Panc1 (cell line): Measurements from ENCODE around the gene EHBP1L1.

ENCODE experiments used
- CTCF ChIP-seq: fragments of 450-650 bp; IDR thresholded peaks from 2 replicates; pipeline ENCODE4 v1.5.1; 2017; ENCODE audit warnings: mild to moderate bottlenecking
- POLR2AphosphoS5 ChIP-seq: IDR thresholded peaks from 2 replicates; pipeline ENCODE4 v1.6.1; 2012; ENCODE audit warnings: mild to moderate bottlenecking, low read depth, low read length, moderate library complexity
- REST ChIP-seq, 2 experiments: IDR thresholded peaks; 2 replicates each; pipeline ENCODE4 v1.6.1; 2011 to 2012; ENCODE audit warnings: low read depth in 2 of 2, control low read depth in 1 of 2, low read length in 1 of 2, mild to moderate bottlenecking in 1 of 2, moderate library complexity in 1 of 2; ENCODE audit not compliant: insufficient read depth in 1 of 2
- SIN3A ChIP-seq: IDR thresholded peaks from 2 replicates; pipeline ENCODE4 v1.6.1; 2012; ENCODE audit warnings: low read depth, mild to moderate bottlenecking, low read length, moderate library complexity, borderline replicate concordance; ENCODE audit not compliant: insufficient read depth
- TCF7L2 ChIP-seq: IDR thresholded peaks from 2 replicates; pipeline ENCODE4 v1.6.1; 2011; ENCODE audit warnings: mild to moderate bottlenecking, low read depth, low read length, inconsistent platforms

GRCh38 chr11:65586676-65587075 is 10.8 kb downstream of the EHBP1L1 start:
- TF ChIP-seq CTCF: no peak
- TF ChIP-seq REST (IDR thresholded peaks at IDR 0.05; ENCODE audit: insufficient read depth in 1 of 2, low read depth in 2 of 2, low read length in 1 of 2): no peak
- no peak for TF ChIP-seq POLR2AphosphoS5
- no peak for TF ChIP-seq SIN3A
- no peak for TF ChIP-seq TCF7L2
